Cerebellar cortex (tissue), 1 donor: ENCODE measurements around the gene EIF1AD.
"Not testable (repeated sequence)": the region's sequence is repeated elsewhere in the genome, so short reads cannot be mapped to it uniquely, and the experiment has no call there.

Source experiments
- DNase-seq: peaks from one replicate; pipeline ENCODE4 v3.0.0-alpha.2; 2015; ENCODE audit warnings: low spot score

The EIF1AD gene

GRCh38 chr11:65968600-65969482 is 33.1 kb downstream of the EIF1AD start:
- DNase-seq: no peak

DNA sequence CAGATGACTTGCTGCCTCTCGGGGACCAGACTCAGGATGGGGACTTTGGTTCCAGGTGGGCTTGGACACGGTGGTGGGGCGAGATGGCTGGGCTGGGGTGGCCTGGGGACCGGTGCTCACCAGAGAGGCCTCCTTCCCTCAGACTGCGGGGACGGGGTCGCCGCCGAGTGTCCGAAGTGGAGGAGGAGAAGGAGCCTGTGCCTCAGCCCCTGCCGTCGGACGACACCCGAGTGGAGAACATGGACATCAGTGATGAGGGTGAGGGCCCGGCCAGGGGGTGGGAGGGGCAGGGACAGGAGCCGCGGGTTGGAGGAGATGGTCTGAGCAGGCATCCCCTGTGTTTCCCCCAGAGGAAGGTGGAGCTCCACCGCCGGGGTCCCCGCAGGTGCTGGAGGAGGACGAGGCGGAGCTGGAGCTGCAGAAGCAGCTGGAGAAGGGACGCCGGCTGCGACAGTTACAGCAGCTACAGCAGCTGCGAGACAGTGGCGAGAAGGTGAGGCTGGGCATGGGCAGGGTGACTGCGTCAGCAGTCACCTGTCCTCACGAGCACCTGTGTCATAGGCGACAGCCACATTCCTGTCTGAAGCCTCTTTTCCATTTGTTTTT is 34.5 kb downstream of the EIF1AD start:
- no peak for DNase-seq

GRCh38 chr11:65965986-65966762 is 35.8 kb downstream of the EIF1AD start:
- DNase-seq: no peak

- no peak for DNase-seq
These were observed 37.1 kb downstream of the EIF1AD start for GRCh38 chr11:65964906-65965305.

GRCh38 chr11:65962141-65962564 is 39.8 kb downstream of the EIF1AD start:
- DNase-seq: no peak

DNA sequence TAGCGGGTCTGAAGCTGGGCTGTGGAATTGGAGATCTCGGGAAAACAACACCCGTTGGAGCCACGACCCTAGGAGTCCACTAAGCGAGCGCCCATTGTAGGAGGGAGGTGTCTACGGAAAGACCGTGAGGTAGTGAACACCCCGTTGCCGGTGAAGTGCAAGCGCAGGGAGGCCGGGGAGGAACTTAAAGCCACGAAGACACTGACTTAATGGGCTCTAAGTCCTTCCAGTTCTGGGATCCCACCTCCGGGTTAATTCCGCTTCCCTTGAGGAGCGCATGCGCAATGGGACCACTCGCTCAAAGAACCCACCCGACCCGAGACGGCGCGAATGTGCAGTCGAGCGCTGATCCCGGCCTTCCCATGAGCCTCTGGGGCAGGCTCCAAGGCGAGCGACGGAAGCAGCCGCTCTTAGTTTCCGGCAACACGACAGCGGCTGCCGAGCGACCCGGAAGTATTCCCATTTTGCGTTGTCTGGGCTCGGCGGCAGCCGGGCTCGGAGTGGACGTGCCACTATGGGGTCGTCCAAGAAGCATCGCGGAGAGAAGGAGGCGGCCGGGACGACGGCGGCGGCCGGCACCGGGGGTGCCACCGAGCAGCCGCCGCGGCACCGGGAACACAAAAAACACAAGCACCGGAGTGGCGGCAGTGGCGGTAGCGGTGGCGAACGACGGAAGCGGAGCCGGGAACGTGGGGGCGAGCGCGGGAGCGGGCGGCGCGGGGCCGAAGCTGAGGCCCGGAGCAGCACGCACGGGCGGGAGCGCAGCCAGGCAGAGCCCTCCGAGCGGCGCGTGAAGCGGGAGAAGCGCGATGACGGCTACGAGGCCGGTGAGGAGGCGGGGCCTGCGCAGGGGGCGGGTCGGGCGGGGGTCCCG is 40.5 kb downstream of the EIF1AD start, which contains the start of gene SART1:
Gene SART1 (plus strand): TSS at position 468 of the 874 bp plus-strand sequence. CDS start 47 bp downstream, at position 515.
- DNase-seq: peak; percentile 99

DNA sequence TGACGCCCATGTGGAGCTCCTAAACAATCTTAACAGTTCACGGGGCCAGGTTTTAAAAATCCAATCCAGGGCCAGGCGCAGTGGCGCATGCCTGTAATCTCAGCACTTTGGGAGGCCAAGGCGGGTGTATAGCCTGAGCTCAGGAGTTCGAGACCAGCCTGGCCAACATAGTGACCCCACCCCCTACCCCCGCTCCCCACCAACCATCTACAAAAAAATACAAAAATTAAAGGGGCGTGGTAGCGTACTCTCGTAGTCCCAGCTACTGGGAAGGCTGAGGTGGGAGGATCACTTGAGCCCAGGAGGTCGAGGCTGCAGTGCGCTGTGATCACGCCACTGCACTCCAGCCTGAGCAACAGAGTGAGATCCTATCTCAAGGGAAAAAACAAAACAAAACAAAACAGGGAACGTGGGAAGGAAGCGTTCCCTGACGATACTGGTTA is 41.1 kb downstream of the EIF1AD start:
- DNase-seq: no peak

DNA sequence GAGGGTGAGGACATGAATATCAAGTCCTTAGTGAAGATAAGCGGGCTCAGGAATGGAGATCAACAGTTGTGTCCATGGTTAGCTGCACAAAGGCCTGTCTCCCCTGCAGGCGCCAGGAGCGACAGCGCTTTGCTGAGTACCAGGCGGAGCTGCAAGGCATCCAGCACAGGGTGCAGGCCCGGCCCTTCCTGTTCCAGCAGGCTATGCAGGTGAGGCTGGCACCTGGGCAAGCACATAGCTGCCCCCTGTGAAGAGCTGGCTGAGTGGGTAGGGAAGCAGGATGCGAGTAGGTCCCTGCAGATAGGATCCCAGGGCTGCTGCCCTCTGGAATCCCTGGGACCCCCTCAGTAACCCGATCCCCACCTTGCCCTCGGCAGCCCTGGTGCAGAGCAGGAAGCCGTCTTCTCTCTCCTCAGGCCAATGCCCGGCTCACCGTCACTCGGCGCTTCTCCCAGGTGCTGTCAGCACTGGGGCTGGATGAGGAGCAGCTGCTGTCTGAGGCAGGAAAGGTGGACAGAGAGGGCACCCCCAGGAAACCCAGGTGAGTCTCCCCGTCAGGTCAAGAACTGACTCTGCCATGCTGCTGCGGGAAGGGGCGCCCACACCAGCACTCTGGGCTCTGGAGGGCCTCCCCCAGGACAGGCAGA is 43.1 kb downstream of the EIF1AD start:
- DNase-seq: no peak

GRCh38 chr11:65958291-65958690 is 43.7 kb downstream of the EIF1AD start:
- no peak for DNase-seq

GRCh38 chr11:65954771-65955170 is 47.2 kb downstream of the EIF1AD start:
- DNase-seq: no peak

GRCh38 chr11:65953471-65953870 is 48.5 kb downstream of the EIF1AD start:
- no peak for DNase-seq

DNA sequence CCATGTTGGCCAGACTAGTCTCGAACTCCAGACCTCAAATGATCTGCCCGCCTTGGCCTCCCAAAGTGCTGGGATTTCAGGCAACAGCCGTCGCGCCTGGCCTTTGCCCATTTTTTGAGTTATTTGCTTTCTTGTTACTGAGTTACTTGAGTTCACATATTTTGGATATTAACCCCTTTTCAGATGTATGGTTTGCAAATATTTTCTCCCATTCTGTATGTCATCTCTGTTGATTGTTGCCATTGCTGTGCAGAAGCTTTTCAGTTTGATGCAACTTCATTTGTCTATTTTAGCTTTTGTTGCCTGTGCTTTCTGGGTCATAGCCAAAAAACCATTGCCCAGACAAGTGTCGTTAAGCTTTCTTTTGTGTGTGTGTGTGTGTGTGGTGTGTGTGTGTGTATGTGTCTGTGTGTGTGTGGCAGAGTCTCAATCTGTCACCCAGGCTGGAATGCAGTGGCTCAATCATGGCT is 49.9 kb downstream of the EIF1AD start:
- DNase-seq: no peak

DNA sequence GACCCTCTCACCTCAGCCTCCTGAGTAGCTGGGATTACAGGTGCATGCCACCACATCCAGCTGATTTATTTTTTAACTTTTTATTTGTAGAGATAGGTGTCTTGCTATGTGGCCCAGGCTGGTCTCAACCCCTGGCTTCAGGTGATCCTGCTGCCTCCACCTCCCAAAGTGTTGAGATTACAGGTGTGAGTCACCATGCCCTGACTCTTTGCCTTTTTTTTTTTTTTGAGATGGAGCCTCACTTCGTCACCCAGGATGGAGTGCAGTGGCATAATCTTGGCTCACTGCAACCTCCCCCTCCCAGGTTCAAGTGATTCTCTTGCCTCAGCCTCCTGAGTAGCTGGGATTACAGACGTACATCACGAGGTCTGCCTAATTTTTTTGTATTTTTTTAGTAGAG is 50.3 kb downstream of the EIF1AD start:
- DNase-seq: not testable (repeated sequence)

GRCh38 chr11:65950711-65951110 is 51.2 kb downstream of the EIF1AD start:
- DNase-seq: not testable (repeated sequence)

DNA sequence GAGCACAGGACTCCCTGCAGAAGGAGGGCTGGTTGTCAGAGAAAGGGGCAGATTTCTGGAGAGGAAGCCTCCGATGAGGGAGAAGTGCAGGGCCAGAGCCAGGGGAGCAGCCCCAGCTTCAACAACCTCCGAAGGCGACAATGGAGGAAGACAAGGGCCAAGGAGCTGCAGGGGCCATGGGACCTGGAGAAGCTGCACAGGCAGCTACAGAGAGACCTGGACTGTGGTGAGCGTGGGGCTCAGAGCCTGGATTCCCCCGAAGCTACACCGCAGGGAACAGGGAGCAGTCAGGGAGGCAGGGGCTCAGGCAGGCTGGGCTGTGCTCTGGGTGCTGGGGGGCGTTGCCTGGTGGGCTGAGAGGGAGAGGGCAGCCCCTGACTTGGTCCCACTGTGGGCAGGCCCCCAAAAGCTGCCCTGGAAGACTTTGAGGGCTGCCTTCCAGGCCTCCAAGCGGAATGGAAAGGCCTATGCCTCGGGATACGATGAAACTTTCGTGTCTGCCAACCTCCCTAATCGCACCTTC is 54.3 kb downstream of the EIF1AD start:
- no peak for DNase-seq

GRCh38 chr11:65947133-65947532 is 54.8 kb downstream of the EIF1AD start:
- no peak for DNase-seq

DNA sequence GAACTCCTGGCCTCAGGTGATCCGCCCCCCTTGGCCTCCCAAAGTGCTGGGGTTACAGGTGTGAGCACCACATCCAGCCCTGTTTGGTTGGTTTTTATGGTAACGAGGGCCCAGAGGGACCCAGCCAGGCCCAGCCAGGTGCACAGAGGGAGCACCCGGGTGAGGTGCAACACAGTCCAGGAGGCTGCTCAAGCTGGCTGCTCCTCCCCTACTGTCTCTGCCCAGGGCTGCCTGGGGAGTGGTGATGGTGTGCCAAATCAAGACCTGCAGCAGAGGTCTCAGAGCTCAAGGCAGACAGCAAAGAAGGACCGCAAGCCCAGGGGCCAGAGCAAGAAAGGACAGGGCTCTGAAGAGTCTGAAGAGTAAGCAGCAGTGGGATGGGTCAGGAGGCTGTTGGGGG is 55.3 kb downstream of the EIF1AD start:
- no peak for DNase-seq
